CD14-positive monocyte (primary cell): ENCODE data around the gene TJAP1. TPM values are rescaled to one million over a fixed set of nuclear protein-coding genes. Genes with fewer than 3 reads are reported as not detected.

Experiments
- DNase-seq, 3 donors: peaks; one replicate each; pipeline ENCODE4 v3.0.0-alpha.2; 2011 to 2022
- H2AFZ ChIP-seq: 2 replicates; pipeline ENCODE4 v1.6.0; 2012; ENCODE audit warnings: mild to moderate bottlenecking, low read depth, low read length, inconsistent platforms; ENCODE audit not compliant: insufficient read depth, poor library complexity, severe bottlenecking
- H3K27ac ChIP-seq, 2 donors: 1 replicate in 1 of 2; 2 replicates in 1 of 2; pipeline ENCODE4 v1.5.1; 2012 to 2013; ENCODE audit warnings: low read length in 2 of 2, control low read depth in 1 of 2, inconsistent platforms in 1 of 2, low read depth in 1 of 2, mild to moderate bottlenecking in 1 of 2
- H3K27me3 ChIP-seq, 2 donors: one replicate each; pipeline versions ENCODE4 v1.6.0 to v1.6.1; 2011 to 2013; ENCODE audit warnings: low read length in 2 of 2; ENCODE audit not compliant: control insufficient read depth in 2 of 2, insufficient read depth in 2 of 2
- H3K36me3 ChIP-seq, 2 donors: replicated peaks in 1 of 2; 1 replicate in 1 of 2; 2 replicates in 1 of 2; pipeline versions ENCODE4 v1.5.1 to v1.6.1; 2012 to 2013; ENCODE audit warnings: low read length in 2 of 2, control low read depth in 1 of 2, inconsistent platforms in 1 of 2, mild to moderate bottlenecking in 1 of 2; ENCODE audit not compliant: insufficient read depth in 2 of 2, control insufficient read depth in 1 of 2
- H3K4me1 ChIP-seq, 2 donors: 1 replicate in 1 of 2; 2 replicates in 1 of 2; pipeline versions ENCODE4 v1.5.1 to v1.6.1; 2012 to 2013; ENCODE audit warnings: low read length in 2 of 2, control low read depth in 1 of 2, inconsistent platforms in 1 of 2, mild to moderate bottlenecking in 1 of 2, moderate library complexity in 1 of 2; ENCODE audit not compliant: insufficient read depth in 2 of 2, control insufficient read depth in 1 of 2
- H3K4me2 ChIP-seq: replicated peaks from 2 replicates; pipeline ENCODE3; 2012; ENCODE audit warnings: low read length, moderate library complexity, mild to moderate bottlenecking; ENCODE audit not compliant: poor library complexity, severe bottlenecking; ENCODE audit errors: extremely low read depth
- H3K4me3 ChIP-seq, 3 experiments: fragments of 200-600 bp in 1 of 3; sonication (generic) in 1 of 3; replicated peaks in 1 of 3; 1 replicate in 2 of 3; 2 replicates in 1 of 3; pipeline ENCODE4 v1.5.1; 2011 to 2013; ENCODE audit warnings: low read length in 3 of 3, mild to moderate bottlenecking in 3 of 3, control low read depth in 2 of 3, low read depth in 2 of 3, inconsistent platforms in 1 of 3, moderate library complexity in 1 of 3
- H3K79me2 ChIP-seq: 2 replicates; pipeline ENCODE4 v1.6.0; 2012; ENCODE audit warnings: mild to moderate bottlenecking, control low read depth, inconsistent platforms, low read length, moderate library complexity; ENCODE audit not compliant: insufficient read depth
- H3K9ac ChIP-seq: 2 replicates; pipeline ENCODE4 v1.6.0; 2017; ENCODE audit warnings: low read length, mild to moderate bottlenecking; ENCODE audit not compliant: insufficient read depth, poor library complexity, severe bottlenecking
- H3K9me3 ChIP-seq, 2 donors: replicated peaks in 1 of 2; 1 replicate in 1 of 2; 2 replicates in 1 of 2; pipeline versions ENCODE4 v1.5.1 to v1.6.1; 2012 to 2013; ENCODE audit warnings: low read length in 2 of 2, control low read depth in 1 of 2; ENCODE audit not compliant: control insufficient read depth in 1 of 2, insufficient read depth in 1 of 2
- H4K20me1 ChIP-seq: 2 replicates; pipeline ENCODE4 v1.6.0; 2012; ENCODE audit warnings: mild to moderate bottlenecking, low read length, control low read depth, moderate library complexity; ENCODE audit not compliant: insufficient read depth
- H3K27ac Mint-ChIP-seq, 7 donors: one replicate each; pipeline ENCODE4 v1.8.0; 2020; ENCODE audit warnings: mild to moderate bottlenecking in 7 of 7, mixed read lengths in 7 of 7, moderate library complexity in 6 of 7, inconsistent platforms in 2 of 7
- H3K27me3 Mint-ChIP-seq, 3 donors: one replicate each; pipeline ENCODE4 v1.8.0; 2021 to 2022; ENCODE audit warnings: low read depth in 3 of 3, mild to moderate bottlenecking in 3 of 3, mixed read lengths in 3 of 3, moderate library complexity in 3 of 3, inconsistent platforms in 1 of 3
- H3K36me3 Mint-ChIP-seq, 2 donors: one replicate each; pipeline ENCODE4 v1.8.0; 2020; ENCODE audit warnings: mixed read lengths in 2 of 2, inconsistent platforms in 1 of 2, mild to moderate bottlenecking in 1 of 2
- H3K4me1 Mint-ChIP-seq: one replicate; pipeline ENCODE4 v1.8.0; 2020; ENCODE audit warnings: mild to moderate bottlenecking, mixed read lengths
- H3K4me3 Mint-ChIP-seq, 2 donors: one replicate each; pipeline ENCODE4 v1.8.0; 2020; ENCODE audit warnings: mild to moderate bottlenecking in 2 of 2, mixed read lengths in 2 of 2, moderate library complexity in 1 of 2
- H3K9me3 Mint-ChIP-seq, 7 donors: one replicate each; pipeline ENCODE4 v1.8.0; 2020 to 2022; ENCODE audit warnings: mixed read lengths in 7 of 7, mild to moderate bottlenecking in 6 of 7, moderate library complexity in 6 of 7, inconsistent platforms in 2 of 7
- CTCF ChIP-seq: fragments of 200-600 bp; IDR thresholded peaks from one replicate; pipeline ENCODE4 v1.8.0; 2022; ENCODE audit warnings: antibody characterized with exemption, mild to moderate bottlenecking
- WGBS: methylation state at CpG from one replicate; pipeline ENCODE4 v1.1.5; 2013; ENCODE audit warnings: missing lambda C conversion rate; ENCODE audit not compliant: insufficient coverage; 5-methylcytosine and 5-hydroxymethylcytosine counted together
- intact Hi-C, 2 donors: fragments of 100-400 bp; cut with micrococcal nuclease; formaldehyde crosslinking; loops; one replicate each; pipeline versions ENCODE4 v1.15.0 to v1.15.1; 2023
- polyA plus RNA-seq, 3 donors: library from polyadenylated mRNA; depleted of rRNA in 1 of 3; unstranded in 2 of 3; stranded (reverse) in 1 of 3; fragments of 300-500 nt in 2 of 3; fragments of >200 nt in 1 of 3; fragmentation: Illumina TruSeq in 2 of 3; gene quantifications; 1 replicate in 2 of 3; 2 replicates in 1 of 3; pipeline ENCODE4 v1.2.3, GENCODE V29; 2012 to 2021

Gene TJAP1
- polyA plus RNA-seq, 3 donors = 3.2 to 43.4 (median 3.2) TPM

DNA sequence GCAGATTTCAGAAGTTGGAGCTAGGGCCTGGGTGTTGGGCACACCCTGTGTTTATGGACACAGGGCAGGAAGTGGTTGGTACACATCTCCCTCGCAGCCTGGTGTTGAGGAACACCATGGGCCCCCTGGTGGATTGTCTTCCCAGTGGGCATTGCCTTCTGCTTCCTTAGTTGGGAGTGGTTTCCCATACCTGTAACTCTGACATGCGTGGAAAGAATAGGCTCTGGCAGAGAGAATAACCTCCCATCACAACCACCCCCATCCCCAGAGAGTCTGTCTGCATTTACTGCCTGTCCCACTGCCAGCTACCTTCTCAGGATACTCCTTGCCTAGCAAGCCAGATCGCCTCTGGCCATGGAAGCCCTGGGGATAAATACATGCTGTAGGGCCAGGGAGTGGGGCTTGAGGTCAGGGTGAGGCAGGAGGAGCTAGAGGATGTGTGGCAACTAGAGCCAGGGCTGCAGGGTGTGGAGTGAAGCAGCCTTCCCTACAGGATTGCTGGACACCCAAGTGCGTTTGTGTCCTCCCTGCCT is 18.1 kb downstream of the TJAP1 start:
- intact Hi-C loops = no loop called here
- Mint-ChIP-seq H3K4me1 (peaks cover 8% of the 10 kb centered on the region), H3K27ac (peak overlapping the region in 5 of 7 donors; percentile 10 to 86 (median 26)), H3K4me3 (no peak overlapping the region), H3K9me3 (no peaks in the 10 kb centered on the region), H3K36me3 (peaks cover 37 to 46% of the 10 kb centered on the region in 2 donors), H3K27me3 (peaks cover 0 to 4% (median 0%) of the 10 kb centered on the region in 3 donors)
- H3K36me3 ChIP-seq = peaks cover 36 to 72% of the 10 kb centered on the region in 2 donors
- no peaks in the 10 kb centered on the region for H3K4me1 ChIP-seq
- no peaks in the 10 kb centered on the region for H3K9me3 ChIP-seq
- peaks cover 37% of the 10 kb centered on the region for H4K20me1 ChIP-seq
- no peak overlapping the region for H2AFZ ChIP-seq
- no peaks in the 10 kb centered on the region for H3K79me2 ChIP-seq
- no peak for DNase-seq
- TF ChIP-seq CTCF = no peak
- H3K9ac ChIP-seq = no peak overlapping the region
- H3K4me3 ChIP-seq = no peak overlapping the region
- 62% methylated on average over 3 of the region's 4 CpGs for WGBS
- no peak overlapping the region for H3K27ac ChIP-seq
- no peaks in the 10 kb centered on the region for H3K27me3 ChIP-seq
- H3K4me2 ChIP-seq = no peak overlapping the region

- Mint-ChIP-seq H3K4me1 (peaks cover 8% of the 10 kb centered on the region), H3K9me3 (no peaks in the 10 kb centered on the region), H3K27me3 (peaks cover 0 to 4% (median 0%) of the 10 kb centered on the region in 3 donors), H3K27ac (peak overlapping the region in 2 of 7 donors; percentile 37 to 69), H3K4me3 (no peak overlapping the region), H3K36me3 (peaks cover 48 to 55% of the 10 kb centered on the region in 2 donors)
- Histone ChIP-seq H2AFZ (no peak overlapping the region), H3K4me3 (no peak overlapping the region), H3K36me3 (peaks cover 44 to 83% of the 10 kb centered on the region in 2 donors), H3K4me1 (no peaks in the 10 kb centered on the region), H3K27ac (no peak overlapping the region), H3K9ac (no peak overlapping the region), H4K20me1 (peaks cover 34% of the 10 kb centered on the region), H3K9me3 (no peaks in the 10 kb centered on the region), H3K79me2 (no peaks in the 10 kb centered on the region), H3K4me2 (no peak overlapping the region), H3K27me3 (no peaks in the 10 kb centered on the region)
- intact Hi-C loops = no loop called here
- no peak for DNase-seq
- no peak for TF ChIP-seq CTCF
- 90% methylated on average over 6 of the region's 18 CpGs for WGBS
These were observed 19.2 kb downstream of the TJAP1 start for GRCh38 chr6:43496370-43497128.
